ENCODE results near the gene NUP214. TPM values are rescaled to one million over a fixed set of nuclear protein-coding genes. Genes with fewer than 3 reads are reported as not detected.

The NUP214 gene
- polyA plus RNA-seq, 2 donors, result 22.3 to 31.3 TPM

GRCh38 chr9:131103024-131103423 is 22.4 kb upstream of the NUP214 start:
- Histone ChIP-seq H3K4me3 (ENCODE audit: low read depth in 1 of 2, low read length in 2 of 2) (no peak overlapping the region), H3K9me3 (ENCODE audit: control insufficient read depth in 2 of 2, insufficient read depth in 1 of 2, low read depth in 1 of 2, low read length in 1 of 2) (no peaks in the 10 kb centered on the region), H3K27me3 (ENCODE audit: control insufficient read depth in 1 of 2, insufficient read depth in 2 of 2, low read length in 2 of 2) (no peaks in the 10 kb centered on the region), H3K4me1 (ENCODE audit: control insufficient read depth in 2 of 2, insufficient read depth in 2 of 2, low read length in 1 of 2) (peaks cover 0 to 2% of the 10 kb centered on the region in 2 donors), H3K27ac (ENCODE audit: low read depth in 2 of 2, low read length in 1 of 2) (no peak overlapping the region), H3K36me3 (ENCODE audit: control insufficient read depth in 2 of 2, insufficient read depth in 2 of 2, low read length in 1 of 2) (peaks cover 0 to 5% of the 10 kb centered on the region in 2 donors)
- 79 to 83% methylated on average over 9 of the region's 9 CpGs for WGBS, 2 donors

GRCh38 chr9:131103535-131103934 is 21.9 kb upstream of the NUP214 start:
- 88 to 96% methylated on average over 3 of the region's 3 CpGs for WGBS, 2 donors
- Histone ChIP-seq H3K36me3 (ENCODE audit: control insufficient read depth in 2 of 2, insufficient read depth in 2 of 2, low read length in 1 of 2) (peaks cover 0 to 5% of the 10 kb centered on the region in 2 donors), H3K27ac (ENCODE audit: low read depth in 2 of 2, low read length in 1 of 2) (no peak overlapping the region), H3K4me3 (ENCODE audit: low read depth in 1 of 2, low read length in 2 of 2) (no peak overlapping the region), H3K4me1 (ENCODE audit: control insufficient read depth in 2 of 2, insufficient read depth in 2 of 2, low read length in 1 of 2) (peaks cover 0 to 2% of the 10 kb centered on the region in 2 donors), H3K9me3 (ENCODE audit: control insufficient read depth in 2 of 2, insufficient read depth in 1 of 2, low read depth in 1 of 2, low read length in 1 of 2) (no peaks in the 10 kb centered on the region), H3K27me3 (ENCODE audit: control insufficient read depth in 1 of 2, insufficient read depth in 2 of 2, low read length in 2 of 2) (no peaks in the 10 kb centered on the region)

DNA sequence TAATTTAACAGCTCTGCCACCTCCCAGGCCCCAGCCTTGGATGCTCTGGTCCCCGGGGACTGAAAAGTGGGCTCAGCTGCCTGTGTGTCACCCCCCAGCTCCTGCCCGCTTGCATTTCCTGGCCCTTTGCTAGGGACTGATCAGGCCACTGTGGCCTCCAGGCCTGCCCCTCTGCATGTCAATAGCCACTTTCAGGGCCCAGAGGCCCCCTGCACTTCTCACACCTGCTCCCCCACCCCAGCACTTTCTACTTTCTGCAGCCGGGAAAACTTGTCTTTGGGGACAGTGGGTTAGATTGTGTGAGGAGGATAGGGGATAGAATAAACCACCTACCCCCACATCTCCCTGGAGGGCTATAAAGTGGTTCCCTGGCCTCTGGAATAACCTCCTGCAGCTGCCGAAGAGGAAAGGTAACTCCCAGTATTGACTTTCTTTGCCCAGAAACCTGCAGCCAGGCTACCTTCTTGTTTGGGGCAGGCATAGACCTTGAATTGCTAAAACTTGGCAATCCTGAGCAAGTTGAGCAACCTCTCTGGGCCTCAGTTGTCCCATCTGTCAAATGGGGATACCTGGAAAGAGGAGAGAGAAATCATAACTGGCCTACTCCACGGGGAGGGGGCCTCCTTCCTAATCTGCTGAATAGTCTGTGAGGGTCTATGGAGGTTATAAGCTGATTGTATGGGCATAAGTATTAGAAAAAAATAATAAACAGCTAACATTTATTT is 21.2 kb upstream of the NUP214 start:
- 76 to 82% methylated on average over 5 of the region's 5 CpGs for WGBS, 2 donors

DNA sequence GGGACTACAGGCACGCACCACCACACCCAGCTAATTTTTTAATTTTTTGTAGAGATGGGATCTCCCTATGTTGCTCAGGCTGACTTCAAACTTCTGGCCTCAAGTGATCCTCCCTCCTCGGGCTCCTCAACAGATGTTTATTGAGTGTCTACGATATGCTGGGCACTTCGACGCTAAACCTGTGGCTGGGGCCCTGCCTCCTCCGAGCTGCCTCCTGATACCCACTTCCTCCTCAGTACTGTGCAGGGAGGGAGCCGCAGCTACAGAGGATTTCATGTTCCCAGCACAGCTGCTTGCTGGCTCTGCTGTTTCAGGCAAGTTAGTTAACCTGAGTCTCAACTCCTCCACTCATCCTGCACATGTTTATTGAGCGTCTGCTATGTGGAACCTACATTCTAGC is 19.4 kb upstream of the NUP214 start:
- Histone ChIP-seq H3K4me3 (ENCODE audit: low read depth in 1 of 2, low read length in 2 of 2) (no peak overlapping the region), H3K4me1 (ENCODE audit: control insufficient read depth in 2 of 2, insufficient read depth in 2 of 2, low read length in 1 of 2) (peaks cover 0 to 2% of the 10 kb centered on the region in 2 donors)

More for the DNA sequence above, 21.2 kb upstream of the NUP214 start:
- Histone ChIP-seq H3K4me3 (ENCODE audit: low read depth in 1 of 2, low read length in 2 of 2) (no peak overlapping the region), H3K9me3 (ENCODE audit: control insufficient read depth in 2 of 2, insufficient read depth in 1 of 2, low read depth in 1 of 2, low read length in 1 of 2) (no peaks in the 10 kb centered on the region), H3K4me1 (ENCODE audit: control insufficient read depth in 2 of 2, insufficient read depth in 2 of 2, low read length in 1 of 2) (peaks cover 0 to 2% of the 10 kb centered on the region in 2 donors), H3K27me3 (ENCODE audit: control insufficient read depth in 1 of 2, insufficient read depth in 2 of 2, low read length in 2 of 2) (no peaks in the 10 kb centered on the region), H3K27ac (ENCODE audit: low read depth in 2 of 2, low read length in 1 of 2) (no peak overlapping the region), H3K36me3 (ENCODE audit: control insufficient read depth in 2 of 2, insufficient read depth in 2 of 2, low read length in 1 of 2) (peaks cover 0 to 4% of the 10 kb centered on the region in 2 donors)

DNA sequence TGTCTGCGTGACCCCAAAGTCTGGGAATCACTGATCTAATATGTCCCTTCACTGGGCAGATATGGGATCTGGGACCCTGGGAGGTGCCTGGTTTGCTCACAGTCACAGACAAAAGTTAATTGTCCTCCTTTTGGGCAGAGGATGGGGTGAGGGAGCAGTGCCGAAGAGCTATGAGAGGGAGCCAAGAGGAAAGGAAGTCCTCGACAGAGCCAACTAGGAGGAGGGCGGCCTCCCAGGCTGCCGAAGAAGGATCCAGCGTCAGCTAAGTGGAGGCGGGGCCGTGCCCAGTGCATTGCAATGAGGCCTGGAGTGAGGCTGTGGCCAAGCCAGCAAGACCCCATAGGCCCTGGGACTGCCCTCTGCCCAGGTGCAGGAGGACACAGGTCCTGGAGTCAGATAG is 17.6 kb upstream of the NUP214 start:
- Histone ChIP-seq H3K4me3 (ENCODE audit: low read depth in 1 of 2, low read length in 2 of 2) (no peak overlapping the region), H3K27me3 (ENCODE audit: control insufficient read depth in 1 of 2, insufficient read depth in 2 of 2, low read length in 2 of 2) (no peaks in the 10 kb centered on the region), H3K9me3 (ENCODE audit: control insufficient read depth in 2 of 2, insufficient read depth in 1 of 2, low read depth in 1 of 2, low read length in 1 of 2) (no peaks in the 10 kb centered on the region), H3K27ac (ENCODE audit: low read depth in 2 of 2, low read length in 1 of 2) (no peak overlapping the region), H3K36me3 (ENCODE audit: control insufficient read depth in 2 of 2, insufficient read depth in 2 of 2, low read length in 1 of 2) (peaks cover 0 to under 1% of the 10 kb centered on the region in 2 donors), H3K4me1 (ENCODE audit: control insufficient read depth in 2 of 2, insufficient read depth in 2 of 2, low read length in 1 of 2) (peaks cover 0 to 3% of the 10 kb centered on the region in 2 donors)
- 68% methylated on average over 8 of the region's 8 CpGs for WGBS, 2 donors

More for the DNA sequence above, 19.4 kb upstream of the NUP214 start:
- no peaks in the 10 kb centered on the region for H3K9me3 ChIP-seq (ENCODE audit: control insufficient read depth in 2 of 2, insufficient read depth in 1 of 2, low read depth in 1 of 2, low read length in 1 of 2)
- no peaks in the 10 kb centered on the region for H3K27me3 ChIP-seq (ENCODE audit: control insufficient read depth in 1 of 2, insufficient read depth in 2 of 2, low read length in 2 of 2)
- 91 to 94% methylated on average over 8 of the region's 8 CpGs for WGBS, 2 donors
- peaks cover 0 to 2% of the 10 kb centered on the region in 2 donors for H3K36me3 ChIP-seq (ENCODE audit: control insufficient read depth in 2 of 2, insufficient read depth in 2 of 2, low read length in 1 of 2)
- H3K27ac ChIP-seq (ENCODE audit: low read depth in 2 of 2, low read length in 1 of 2), result no peak overlapping the region

GRCh38 chr9:131111186-131111853 is 14.1 kb upstream of the NUP214 start:
- peaks cover 0 to 2% of the 10 kb centered on the region in 2 donors for H3K36me3 ChIP-seq (ENCODE audit: control insufficient read depth in 2 of 2, insufficient read depth in 2 of 2, low read length in 1 of 2)
- WGBS, 2 donors, result 68 to 70% methylated on average over 10 of the region's 10 CpGs
- peaks cover 0 to 3% of the 10 kb centered on the region in 2 donors for H3K4me1 ChIP-seq (ENCODE audit: control insufficient read depth in 2 of 2, insufficient read depth in 2 of 2, low read length in 1 of 2)
- no peak overlapping the region for H3K27ac ChIP-seq (ENCODE audit: low read depth in 2 of 2, low read length in 1 of 2)
- H3K9me3 ChIP-seq (ENCODE audit: control insufficient read depth in 2 of 2, insufficient read depth in 1 of 2, low read depth in 1 of 2, low read length in 1 of 2), result no peaks in the 10 kb centered on the region
- H3K27me3 ChIP-seq (ENCODE audit: control insufficient read depth in 1 of 2, insufficient read depth in 2 of 2, low read length in 2 of 2), result no peaks in the 10 kb centered on the region
- no peak overlapping the region for H3K4me3 ChIP-seq (ENCODE audit: low read depth in 1 of 2, low read length in 2 of 2)

GRCh38 chr9:131111854-131112311 is 13.5 kb upstream of the NUP214 start:
- peaks cover 0 to 2% of the 10 kb centered on the region in 2 donors for H3K36me3 ChIP-seq (ENCODE audit: control insufficient read depth in 2 of 2, insufficient read depth in 2 of 2, low read length in 1 of 2)
- H3K27me3 ChIP-seq (ENCODE audit: control insufficient read depth in 1 of 2, insufficient read depth in 2 of 2, low read length in 2 of 2), result no peaks in the 10 kb centered on the region
- no peaks in the 10 kb centered on the region for H3K9me3 ChIP-seq (ENCODE audit: control insufficient read depth in 2 of 2, insufficient read depth in 1 of 2, low read depth in 1 of 2, low read length in 1 of 2)
- 78 to 85% methylated on average over 24 to 25 of the region's 25 CpGs for WGBS, 2 donors
- peaks cover 0 to 3% of the 10 kb centered on the region in 2 donors for H3K4me1 ChIP-seq (ENCODE audit: control insufficient read depth in 2 of 2, insufficient read depth in 2 of 2, low read length in 1 of 2)
- H3K27ac ChIP-seq (ENCODE audit: low read depth in 2 of 2, low read length in 1 of 2), result no peak overlapping the region
- no peak overlapping the region for H3K4me3 ChIP-seq (ENCODE audit: low read depth in 1 of 2, low read length in 2 of 2)

DNA sequence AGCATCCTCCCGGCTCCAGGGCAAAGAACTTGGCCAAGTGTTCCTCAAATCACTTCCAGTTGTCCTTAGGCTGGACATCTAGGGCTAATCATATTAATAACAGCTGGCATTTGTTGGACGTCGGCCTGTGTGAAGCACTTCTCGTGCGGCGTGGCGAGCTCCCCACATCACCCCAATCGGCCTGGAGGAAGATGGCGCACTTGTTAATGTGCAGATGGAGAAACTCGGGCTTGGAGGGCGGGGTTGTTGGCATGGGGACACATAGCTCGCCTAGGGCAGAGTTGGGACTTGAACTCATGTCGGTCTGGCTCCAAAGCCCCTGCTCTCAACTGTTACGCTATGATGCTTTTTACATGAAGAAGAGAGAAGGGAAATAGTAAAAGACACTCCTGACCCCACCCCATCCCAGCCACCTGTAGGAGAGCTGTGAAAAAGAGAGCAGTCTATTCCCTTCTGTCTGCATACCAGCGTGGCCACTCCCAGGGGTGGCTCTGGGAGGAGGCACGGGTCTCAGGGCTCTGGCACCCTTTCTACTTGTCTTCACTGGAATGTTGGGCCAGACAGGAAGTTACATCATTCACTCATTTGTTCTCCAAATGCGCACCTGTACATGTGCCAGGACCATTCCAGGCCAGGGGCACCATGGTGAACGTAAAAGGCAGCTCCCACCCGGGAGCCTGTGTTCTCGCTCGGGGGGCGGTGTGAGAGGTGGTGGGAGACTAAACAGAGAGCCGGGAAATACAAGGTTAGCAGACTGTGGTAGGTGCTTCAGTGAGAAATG is 12.8 kb upstream of the NUP214 start:
- H3K27me3 ChIP-seq (ENCODE audit: control insufficient read depth in 1 of 2, insufficient read depth in 2 of 2, low read length in 2 of 2), result no peaks in the 10 kb centered on the region
- H3K4me1 ChIP-seq (ENCODE audit: control insufficient read depth in 2 of 2, insufficient read depth in 2 of 2, low read length in 1 of 2), result peaks cover 0 to 3% of the 10 kb centered on the region in 2 donors
- 83 to 85% methylated on average over 23 of the region's 23 CpGs for WGBS, 2 donors
- no peaks in the 10 kb centered on the region for H3K9me3 ChIP-seq (ENCODE audit: control insufficient read depth in 2 of 2, insufficient read depth in 1 of 2, low read depth in 1 of 2, low read length in 1 of 2)
- no peak overlapping the region for H3K4me3 ChIP-seq (ENCODE audit: low read depth in 1 of 2, low read length in 2 of 2)
- peaks cover 0 to 2% of the 10 kb centered on the region in 2 donors for H3K36me3 ChIP-seq (ENCODE audit: control insufficient read depth in 2 of 2, insufficient read depth in 2 of 2, low read length in 1 of 2)
- no peak overlapping the region for H3K27ac ChIP-seq (ENCODE audit: low read depth in 2 of 2, low read length in 1 of 2)

GRCh38 chr9:131113655-131114054 is 11.7 kb upstream of the NUP214 start:
- Histone ChIP-seq H3K4me1 (ENCODE audit: control insufficient read depth in 2 of 2, insufficient read depth in 2 of 2, low read length in 1 of 2) (peaks cover 0 to 3% of the 10 kb centered on the region in 2 donors), H3K4me3 (ENCODE audit: low read depth in 1 of 2, low read length in 2 of 2) (no peak overlapping the region), H3K36me3 (ENCODE audit: control insufficient read depth in 2 of 2, insufficient read depth in 2 of 2, low read length in 1 of 2) (peaks cover 0 to 4% of the 10 kb centered on the region in 2 donors), H3K27ac (ENCODE audit: low read depth in 2 of 2, low read length in 1 of 2) (no peak overlapping the region), H3K9me3 (ENCODE audit: control insufficient read depth in 2 of 2, insufficient read depth in 1 of 2, low read depth in 1 of 2, low read length in 1 of 2) (no peaks in the 10 kb centered on the region), H3K27me3 (ENCODE audit: control insufficient read depth in 1 of 2, insufficient read depth in 2 of 2, low read length in 2 of 2) (no peaks in the 10 kb centered on the region)
- 73 to 82% methylated on average over 8 of the region's 8 CpGs for WGBS, 2 donors
